HG03097 (cell line): ENCODE measurements around the gene ZNF584.

Source experiments
- ATAC-seq: cut with Tn5 transposase; IDR thresholded peaks from one replicate; pipeline ENCODE4 v1.9.1; 2021; ENCODE audit not compliant: unreplicated experiment, low FRiP score

The ZNF584 gene

DNA sequence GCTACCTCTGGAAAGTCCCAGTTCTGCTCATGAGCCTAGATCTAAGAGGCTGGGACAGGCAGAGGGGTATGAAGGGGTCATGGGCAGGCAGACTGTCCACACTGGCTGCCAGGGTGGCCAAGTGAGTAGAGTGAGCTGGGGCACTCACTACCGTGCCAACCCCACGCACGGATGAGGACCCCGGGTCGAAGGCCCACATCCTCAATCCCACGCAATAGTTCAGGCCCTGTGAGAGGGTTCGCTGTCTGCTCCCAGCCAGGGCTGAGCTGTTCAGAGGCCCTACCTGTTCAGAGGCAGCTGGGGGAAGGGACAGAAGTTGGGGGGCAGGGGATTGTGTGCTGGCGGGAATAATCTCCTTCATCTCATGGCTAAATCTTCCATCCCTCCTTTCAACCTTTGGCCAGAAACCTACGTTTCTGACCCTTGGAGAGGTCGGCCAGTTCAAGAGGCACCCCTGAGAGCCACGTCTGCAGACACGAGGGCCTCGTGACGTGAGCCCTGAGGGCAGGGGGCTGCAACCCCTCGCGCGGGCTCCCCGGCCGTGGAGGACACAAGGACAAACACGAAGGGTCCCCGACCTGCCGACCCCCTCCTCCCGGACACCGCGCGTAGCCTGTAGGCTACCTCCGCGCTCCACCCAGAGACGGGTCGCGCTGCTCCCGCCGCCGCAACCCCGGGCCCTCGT, 22.4 kb upstream of the ZNF584 start:
- no peak for ATAC-seq

DNA sequence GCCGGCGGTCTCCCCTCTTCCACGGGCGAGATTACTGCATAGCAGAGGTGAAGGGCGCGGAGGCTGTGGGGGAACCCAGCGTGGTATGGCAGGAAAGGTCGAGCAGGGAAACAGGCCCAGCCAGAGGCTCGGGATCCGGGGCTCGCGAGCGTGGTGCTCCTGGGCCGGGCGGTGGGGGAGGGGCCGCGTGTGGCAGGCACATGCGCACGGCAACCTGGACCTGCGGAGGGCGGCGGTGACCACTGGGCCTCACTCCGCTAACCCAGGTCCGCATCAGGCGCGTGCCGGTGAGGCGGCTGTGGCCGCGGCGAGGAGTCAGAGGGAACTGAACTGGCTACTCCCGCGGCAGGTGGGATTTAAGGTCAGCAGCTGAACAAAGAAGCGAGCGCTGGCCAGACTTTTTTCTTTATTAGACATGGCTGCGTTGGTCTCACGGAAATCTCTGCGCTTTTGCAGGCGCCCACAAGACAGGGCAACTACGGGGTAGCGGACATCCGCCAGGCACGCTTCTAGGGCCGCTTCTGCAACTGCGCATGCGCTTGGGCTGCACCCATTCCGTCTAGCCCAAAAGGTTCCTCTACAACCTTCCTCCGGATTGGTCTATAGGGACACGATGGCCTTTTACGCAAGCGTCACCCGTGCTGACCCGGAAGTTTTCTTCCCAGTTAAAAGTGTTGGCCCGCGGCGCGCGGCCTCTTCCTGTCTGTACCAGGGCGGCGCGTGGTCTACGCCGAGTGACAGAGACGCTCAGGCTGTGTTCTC, 21.7 kb upstream of the ZNF584 start, which contains the start of gene RPS5:
TSS of gene RPS5 (plus strand) at position 694 of the 762 bp plus-strand sequence. CDS start 869 bp downstream, outside the sequence.
- ATAC-seq = peak; percentile 88

DNA sequence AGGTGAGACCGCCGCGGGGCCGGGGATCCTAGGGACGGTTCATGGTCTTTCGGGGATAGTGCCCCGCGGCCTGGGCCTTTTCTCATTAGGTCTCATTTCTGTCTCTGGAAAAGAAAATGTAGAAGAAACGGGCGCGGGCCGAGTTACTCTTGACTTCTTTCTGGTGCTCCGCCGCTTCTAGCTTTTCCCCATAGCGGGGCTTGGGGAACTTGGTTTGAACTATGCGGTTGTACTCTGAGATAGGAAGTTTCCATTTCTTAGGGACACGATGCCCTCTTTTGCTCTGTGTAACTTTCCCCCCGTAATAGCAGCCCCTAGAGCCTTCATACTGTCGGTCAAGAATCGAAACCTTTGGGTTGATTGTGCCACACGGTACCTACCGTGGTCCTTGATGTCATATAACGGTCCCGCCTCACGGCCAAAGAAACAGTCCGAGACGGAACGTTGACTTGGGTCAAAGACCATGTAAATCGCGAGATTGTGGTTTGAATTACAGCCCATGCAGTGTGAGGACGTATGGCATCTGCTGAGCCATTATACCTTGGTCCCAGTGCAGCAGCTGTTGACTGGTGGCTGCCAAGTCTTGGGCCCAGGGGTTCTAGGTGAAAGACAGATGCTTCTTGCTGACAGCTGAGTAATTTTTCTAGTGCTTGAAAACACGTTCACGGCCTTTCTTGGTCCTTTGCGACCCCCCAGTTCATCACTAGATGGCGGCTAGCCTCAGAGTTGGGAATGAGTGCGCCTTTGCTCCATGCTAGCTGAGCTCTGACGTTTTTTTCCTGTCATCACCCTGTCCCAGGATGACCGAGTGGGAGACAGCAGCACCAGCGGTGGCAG, 20.9 kb upstream of the ZNF584 start:
- ATAC-seq = no peak

DNA sequence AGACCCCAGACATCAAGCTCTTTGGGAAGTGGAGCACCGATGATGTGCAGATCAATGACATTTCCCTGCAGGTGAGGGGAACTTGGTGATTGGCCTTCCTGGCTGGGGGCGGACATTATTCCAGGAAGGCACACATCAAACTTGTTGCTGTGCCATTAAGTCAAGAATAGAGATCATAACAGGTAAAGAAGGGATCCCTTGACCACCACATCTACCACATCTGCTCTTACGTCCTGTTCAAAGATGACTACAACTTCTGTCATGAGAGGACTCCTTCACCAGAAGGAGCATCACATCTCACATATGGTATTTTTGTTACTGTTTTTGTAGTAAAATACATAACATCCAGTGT, 20.3 kb upstream of the ZNF584 start:
- ATAC-seq = no peak

DNA sequence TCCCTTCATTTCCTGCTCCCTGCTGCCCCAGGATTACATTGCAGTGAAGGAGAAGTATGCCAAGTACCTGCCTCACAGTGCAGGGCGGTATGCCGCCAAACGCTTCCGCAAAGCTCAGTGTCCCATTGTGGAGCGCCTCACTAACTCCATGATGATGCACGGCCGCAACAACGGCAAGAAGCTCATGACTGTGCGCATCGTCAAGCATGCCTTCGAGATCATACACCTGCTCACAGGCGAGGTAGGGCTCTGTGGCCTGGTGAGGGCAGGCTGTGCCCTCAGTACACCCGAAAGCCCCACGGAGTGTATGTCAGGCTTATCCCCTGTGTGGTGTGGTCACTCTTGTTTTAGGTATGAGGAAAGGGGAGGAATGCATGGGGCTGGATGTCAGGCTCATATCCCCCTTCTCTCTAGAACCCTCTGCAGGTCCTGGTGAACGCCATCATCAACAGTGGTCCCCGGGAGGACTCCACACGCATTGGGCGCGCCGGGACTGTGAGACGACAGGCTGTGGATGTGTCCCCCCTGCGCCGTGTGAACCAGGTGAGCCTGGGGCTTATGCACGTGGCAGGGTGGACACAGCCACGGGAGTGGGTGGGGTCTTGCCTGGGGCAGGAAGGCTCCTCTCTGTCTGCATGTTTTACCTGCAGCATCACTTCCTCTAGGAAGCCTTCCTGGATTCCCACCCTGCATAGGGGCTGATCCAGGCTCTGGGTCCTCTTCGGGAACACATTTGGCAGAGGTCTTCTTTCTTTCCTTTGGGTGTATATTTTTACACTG, 15.3 kb upstream of the ZNF584 start:
- ATAC-seq = no peak

DNA sequence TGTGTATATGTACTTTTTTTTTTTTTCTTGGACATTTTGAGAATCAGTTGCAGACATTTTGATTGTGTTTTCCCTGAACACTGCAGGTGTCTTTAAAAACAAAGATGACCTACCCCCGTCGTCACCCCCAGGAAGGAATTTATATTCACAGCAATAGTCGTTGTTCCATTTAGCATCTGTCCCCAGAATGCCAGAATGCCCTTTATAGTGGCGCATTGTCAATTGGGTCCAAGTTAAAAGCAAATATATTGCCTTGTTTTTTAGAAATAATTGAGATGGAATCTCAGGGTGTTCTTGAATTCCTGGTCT, 14.8 kb upstream of the ZNF584 start:
- ATAC-seq = no peak

DNA sequence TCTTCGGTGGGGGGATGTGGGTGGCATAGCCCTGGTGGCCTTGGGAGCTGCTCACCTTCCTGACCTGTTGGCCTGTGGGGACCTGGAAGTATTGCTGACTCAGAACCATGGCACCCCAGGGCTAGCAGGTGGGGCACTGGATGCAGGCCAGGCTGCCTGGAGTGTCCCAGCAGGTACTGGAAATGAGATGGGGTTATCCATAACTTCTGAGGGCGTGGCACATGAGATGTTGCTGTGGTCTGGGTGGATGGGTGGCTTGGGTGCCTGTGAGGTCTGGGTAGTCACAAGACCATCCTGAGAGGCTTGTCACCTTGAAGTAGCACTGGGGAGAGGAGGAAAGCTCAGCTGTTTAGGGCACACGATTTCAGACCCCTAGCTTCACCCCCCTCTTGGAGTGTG, 13.6 kb upstream of the ZNF584 start:
- ATAC-seq = no peak

DNA sequence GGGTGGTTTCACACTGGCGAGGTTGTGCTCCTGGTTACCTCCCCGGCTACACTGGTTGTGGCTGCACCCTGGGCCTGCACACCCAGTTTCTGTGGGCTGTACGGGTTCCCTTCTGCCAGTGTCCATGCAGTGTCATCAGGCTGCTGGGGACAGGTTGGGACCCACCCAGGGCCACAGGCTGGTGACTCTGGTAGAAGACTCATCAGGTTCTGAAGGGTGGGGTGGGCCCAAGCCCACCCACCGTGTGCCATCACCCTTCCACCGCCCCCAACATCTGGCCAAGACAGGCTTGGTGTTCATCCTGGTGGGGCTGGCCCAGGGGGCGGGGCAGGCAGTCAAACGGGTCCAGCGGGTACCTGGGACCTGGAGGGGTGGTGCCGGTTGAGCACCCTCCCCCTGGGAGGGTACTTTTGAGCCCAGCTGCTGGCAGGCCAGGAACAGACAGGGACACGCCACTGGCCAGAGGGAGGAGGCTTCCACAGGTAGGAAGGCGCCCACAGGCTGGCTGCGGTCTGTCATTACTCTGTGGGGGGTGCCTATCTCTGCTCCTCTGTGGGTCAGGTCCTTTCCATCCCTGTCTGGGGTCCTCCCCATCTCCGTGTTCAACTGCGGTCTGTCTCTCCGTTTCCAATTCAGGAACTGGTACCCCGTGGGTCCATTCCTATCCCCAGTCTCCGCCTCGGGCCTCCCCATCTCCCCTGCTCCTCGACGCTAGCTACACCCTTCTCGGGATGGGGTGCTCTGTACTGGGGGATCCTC, 13.1 kb upstream of the ZNF584 start, which contains the start of gene RNF225:
TSS of gene RNF225 (plus strand) at position 437 of the 759 bp plus-strand sequence. CDS start 434 bp downstream, outside the sequence.
- ATAC-seq = no peak

DNA sequence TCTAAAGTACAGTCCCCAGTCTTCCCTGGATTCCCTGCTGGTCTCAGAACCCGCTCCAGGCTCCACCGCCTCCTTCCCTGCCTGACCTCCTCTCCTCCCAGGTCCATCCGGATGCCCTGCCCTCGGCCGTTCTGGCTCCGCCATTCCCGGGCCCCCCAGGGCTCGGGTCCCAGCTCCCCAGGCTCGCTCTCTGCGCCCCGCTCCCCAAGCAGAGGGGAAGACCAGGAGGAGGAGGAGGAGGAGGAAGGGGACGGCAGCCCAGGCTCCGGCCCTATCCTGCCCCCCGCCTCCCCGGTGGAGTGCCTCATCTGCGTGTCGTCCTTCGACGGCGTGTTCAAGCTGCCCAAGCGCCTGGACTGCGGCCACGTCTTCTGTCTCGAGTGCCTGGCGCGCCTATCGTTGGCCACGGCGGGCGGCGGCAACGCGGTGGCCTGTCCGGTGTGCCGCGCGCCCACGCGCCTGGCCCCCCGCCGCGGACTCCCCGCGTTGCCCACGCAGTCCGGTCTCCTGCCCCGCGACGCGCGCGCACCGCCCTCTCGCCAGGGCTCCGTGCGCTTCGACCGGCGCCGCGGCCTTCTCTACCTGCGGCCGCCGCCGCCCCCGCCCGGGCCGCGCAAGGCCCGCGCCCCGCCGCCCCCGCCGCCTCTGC, 12.3 kb upstream of the ZNF584 start:
- no peak for ATAC-seq

DNA sequence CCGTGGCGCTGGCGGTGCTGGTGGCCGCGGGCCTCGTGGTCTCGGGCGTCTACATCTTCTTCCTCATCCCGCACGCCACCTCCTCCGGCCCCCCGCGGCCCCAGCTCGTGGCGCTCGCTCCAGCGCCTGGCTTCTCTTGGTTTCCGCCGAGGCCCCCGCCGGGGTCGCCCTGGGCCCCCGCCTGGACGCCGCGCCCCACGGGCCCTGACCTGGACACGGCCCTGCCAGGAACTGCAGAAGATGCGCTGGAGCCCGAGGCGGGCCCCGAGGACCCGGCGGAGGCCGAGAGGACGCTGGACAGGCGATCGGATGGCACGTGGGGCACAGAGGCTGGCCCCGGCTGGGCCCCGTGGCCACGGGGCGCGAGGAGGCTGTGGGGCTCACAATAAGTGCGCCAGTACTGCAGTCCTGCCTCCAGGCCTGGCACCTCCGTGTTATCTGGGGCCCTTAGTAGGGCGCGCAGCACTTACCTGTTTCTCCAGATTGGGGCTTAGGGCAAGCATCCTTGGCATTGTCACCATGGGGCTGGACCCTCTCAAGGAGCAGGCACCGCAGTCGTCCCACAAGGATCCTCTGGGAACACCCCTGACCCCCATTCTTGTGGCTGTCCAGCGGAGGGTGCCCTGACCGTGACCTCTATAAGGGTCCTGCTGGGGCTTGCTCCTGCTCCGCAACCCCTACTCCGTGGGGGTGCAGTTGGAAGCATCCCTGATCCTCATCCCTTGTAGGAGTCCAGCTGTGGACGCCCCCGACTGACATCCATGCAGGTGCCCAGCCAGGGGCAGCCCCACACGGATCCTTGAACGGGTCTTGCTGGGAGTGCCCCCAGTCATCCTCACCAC, 11.5 kb upstream of the ZNF584 start:
- ATAC-seq = no peak

DNA sequence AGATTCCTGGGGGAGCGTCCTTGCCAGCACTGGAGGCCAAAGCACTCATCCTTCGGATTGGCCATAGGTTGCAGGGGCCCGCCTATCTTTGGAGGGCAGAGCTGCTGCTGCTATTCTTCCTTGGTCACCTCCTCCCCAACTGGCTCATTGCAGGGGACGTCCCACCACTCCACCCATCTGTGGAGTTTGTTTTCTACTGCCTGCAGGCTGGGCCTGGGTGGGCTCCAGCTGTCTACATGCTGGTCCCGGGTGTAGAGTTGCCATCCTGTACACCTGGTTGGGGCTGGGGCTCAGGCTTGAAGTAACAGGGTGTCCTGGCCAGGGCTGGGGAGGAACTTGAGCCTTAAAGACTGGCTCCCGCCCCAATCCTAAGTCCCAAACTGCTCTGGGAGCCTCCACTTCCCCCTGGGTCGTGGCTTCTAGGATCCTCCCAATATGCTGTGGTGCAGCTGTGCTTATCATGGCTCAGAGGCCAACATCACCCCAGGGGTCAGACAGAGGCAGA, 10.9 kb upstream of the ZNF584 start:
- ATAC-seq = no peak

DNA sequence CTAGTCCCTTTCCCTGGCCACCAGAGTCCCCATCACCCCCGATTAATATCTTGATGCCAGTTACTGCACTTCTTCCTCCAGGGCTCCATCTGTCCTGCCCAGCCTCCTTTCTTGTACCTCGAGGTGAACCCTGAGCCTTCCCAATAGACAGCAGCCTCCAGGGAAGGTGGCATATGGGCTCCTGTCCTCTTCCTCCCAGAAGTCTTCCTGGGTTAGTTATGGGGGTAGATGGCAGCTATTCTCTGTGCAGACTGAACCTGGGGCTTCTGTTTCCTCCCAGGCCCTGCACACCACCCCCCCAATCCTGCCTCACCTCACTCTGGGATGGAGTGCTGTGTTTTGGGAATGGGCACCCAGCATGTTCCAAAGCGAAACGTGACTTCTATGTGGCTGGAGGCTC, 10.4 kb upstream of the ZNF584 start:
- ATAC-seq = no peak

DNA sequence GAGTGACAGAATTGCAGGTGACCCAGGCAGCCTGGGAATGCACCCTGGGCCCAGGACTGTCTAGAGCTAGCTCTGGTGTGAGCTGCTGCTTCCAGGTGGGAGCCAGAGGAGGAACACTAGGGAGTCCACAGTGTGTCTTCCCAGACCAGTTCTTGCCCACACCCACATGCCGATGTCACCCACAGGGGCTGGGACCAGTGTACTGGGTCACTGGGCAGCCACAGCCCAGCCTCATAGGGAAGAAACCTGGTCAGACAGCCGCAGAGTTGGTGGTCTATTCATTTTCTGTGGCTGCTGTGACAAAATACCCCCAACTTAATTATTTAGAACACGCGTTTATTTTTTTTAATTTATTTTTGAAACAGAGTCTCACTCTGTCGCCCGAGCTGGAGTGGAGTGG, 9.9 kb upstream of the ZNF584 start:
- ATAC-seq = no peak

DNA sequence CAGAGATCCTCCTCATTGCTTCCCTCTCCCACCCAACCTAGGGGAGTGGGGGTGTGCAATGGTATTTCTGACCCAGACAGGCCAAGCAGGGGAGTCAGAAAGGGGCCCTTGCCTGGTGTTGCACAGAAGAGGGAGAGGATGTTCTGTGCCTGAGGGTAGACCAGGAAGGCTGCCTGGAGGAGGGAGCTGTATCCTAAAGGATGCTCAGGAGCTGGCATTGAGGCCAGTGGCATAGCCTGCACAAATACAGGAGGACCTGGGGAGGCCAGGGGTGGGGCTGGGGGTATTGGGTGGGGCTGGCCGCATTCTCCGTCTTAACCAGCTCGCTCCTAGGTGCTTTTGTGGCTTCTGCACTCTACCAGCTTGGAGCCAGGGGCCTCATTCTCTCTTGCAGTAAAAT, 8.5 kb upstream of the ZNF584 start:
- ATAC-seq = no peak

DNA sequence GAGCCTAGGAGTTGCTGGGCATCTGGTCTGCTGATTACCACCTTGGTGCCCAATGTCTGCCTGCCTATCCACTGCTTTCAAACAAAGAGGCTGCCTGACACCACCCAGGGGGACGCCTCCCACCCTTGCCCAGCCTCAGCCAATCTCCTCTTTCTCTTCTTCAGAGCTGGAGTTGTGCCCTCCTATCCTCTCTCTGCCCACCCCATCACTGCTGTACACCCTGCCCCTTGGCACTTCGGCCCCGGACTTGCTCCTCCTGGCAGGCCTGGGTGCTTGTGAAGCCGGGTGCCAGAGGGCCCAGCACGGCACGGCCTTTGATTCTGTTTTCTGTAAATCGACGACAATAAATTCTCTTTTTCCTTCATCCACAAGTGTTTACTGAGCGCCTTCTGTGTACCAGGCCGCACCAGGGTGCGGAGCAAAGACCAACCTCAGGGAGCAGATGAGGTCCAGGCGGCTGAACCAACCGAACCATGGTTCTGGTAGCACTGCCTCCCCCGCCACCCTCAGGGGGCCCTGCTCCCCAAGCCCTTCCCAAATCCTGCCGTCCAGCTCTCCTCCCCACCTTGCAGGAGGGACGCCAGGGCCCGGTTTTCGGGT, 8.0 kb upstream of the ZNF584 start:
- no peak for ATAC-seq

DNA sequence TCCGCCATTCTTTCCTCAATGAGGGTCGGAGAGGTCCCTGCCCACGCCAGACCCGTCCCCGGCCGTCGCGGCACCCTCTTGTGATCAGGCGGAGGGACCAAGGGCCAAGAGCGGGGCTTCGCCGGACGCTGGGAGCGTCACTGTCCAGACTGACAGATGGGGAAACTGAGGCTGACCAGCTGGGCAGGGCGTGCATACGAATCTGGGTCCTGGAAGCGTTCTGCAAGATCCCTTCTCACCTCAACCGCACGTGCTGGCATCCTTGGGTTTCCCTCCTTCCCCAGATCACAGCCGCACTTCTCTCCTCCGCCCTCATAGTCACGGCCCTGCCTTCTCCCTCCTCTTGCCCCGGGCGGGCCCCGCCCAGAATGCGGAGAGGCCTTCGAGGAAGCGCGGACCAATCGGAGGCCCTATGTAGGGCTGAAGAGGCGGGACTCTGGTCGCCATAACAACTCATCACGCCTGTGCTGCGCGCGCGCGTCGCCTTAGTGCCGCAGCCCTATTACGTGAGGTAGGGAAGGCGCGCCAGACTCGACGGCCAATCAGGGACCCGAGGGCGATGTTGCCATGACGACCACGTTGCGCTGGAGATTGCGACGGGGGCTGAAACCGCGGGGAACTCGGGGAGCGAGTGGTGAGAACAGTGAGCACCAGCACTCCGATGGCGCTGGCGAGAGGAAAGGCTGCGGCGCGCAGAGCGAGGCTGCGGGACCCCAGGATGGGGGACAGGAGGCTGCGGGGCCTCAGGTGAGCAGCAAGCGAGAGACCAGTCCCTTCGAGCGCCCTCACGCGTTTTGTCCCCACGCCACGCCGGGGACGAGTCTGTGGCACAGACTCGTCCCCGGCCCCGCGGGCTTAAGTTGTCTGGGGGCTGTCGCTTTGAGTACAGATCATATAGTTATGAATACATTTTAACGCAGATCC, 7.3 kb upstream of the ZNF584 start:
- ATAC-seq = peak; percentile 96

DNA sequence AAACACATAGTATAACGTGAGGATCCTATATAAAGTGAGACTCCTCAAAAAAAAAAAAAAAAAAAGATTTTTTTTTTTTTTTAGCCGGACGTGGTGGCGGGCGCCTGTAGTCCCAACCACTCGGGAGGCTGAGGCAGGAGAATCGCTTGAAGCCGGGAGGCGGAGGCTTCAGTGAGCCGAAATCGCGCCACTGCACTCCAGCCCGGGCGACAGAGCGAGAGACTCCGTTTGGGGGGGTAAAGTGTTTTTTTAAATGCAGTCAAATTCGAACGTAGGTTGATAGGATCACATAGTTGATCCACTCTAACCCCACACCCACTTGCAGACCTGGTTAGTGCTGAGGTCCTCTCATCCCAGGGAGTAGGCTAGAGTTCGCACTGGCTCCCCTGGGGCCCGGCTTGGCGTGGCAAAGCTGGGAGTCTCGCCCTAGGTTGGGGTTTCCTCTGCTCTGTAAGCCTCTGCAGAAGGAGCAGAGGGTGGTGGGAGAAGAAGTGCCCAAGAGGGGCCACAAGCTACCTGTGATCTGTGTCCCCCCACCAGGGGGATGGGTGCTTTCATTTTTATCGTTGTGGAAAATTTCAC, 6.5 kb upstream of the ZNF584 start:
- ATAC-seq = no peak
